GM21786 (cell line): ENCODE measurements around the gene STARD7.

Experiments used
- ATAC-seq: cut with Tn5 transposase; IDR thresholded peaks from one replicate; pipeline ENCODE4 v1.9.1; 2021; ENCODE audit not compliant: unreplicated experiment

The STARD7 gene

GRCh38 chr2:96138179-96139145, 70.2 kb downstream of the STARD7 start, which contains the start of gene ASTL:
ASTL (minus strand) TSS chr2:96138502; CDS start chr2:96138436, 66 bp downstream.
- ATAC-seq, result no peak

GRCh38 chr2:96137321-96138178, 71.1 kb downstream of the STARD7 start:
- ATAC-seq, result no peak

GRCh38 chr2:96136129-96136720, 72.4 kb downstream of the STARD7 start:
- ATAC-seq, result no peak

GRCh38 chr2:96135621-96136020, 73.0 kb downstream of the STARD7 start:
- ATAC-seq, result no peak

GRCh38 chr2:96135171-96135570, 73.5 kb downstream of the STARD7 start:
- ATAC-seq, result no peak
